ENCODE results near the gene RAVER1. TPM values are rescaled to one million over a fixed set of nuclear protein-coding genes. Genes with fewer than 3 reads are reported as not detected.

RAVER1 gene
- total RNA-seq, 1 experiment from 2014 or later, result 87.7 TPM

DNA sequence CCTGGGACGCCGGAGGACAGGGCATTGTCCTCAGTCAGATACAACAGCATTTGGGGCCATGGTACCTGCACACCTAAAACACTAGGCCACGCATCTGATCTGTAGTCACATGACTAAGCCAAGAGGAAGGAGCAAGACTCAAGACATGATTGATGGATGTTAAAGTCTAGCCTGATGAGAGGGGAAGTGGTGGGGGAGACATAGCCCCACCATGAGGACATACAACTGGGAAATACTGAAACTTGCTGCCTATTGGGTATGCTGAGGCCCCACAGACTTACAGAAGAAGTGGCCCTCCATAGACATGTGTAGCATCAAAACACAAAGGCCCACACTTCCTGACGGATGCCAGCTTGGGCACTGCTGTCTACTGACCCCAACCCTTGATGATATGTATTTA, 47.9 kb downstream of the RAVER1 start:
- DNase-seq (ENCODE audit: low spot score), result no peak
- H3K4me3 ChIP-seq (ENCODE audit: low read depth, low read length, poor library complexity, severe bottlenecking), result no peak overlapping the region
- H3K9me3 ChIP-seq (ENCODE audit: low read depth, low read length, poor library complexity, severe bottlenecking), result no peaks in the 10 kb centered on the region
- ChIA-PET POLR2A (ENCODE audit: low non-redundant PET) (no interaction called here), CTCF (interaction anchor here (0.6 kb wide), 1 partner anchor 285 kb away, joined by 10 read pairs; no protein-coding TSS in a partner anchor)
- BruUV-seq (replicated peaks), result no TSS peak
- peaks cover 33% of the 10 kb centered on the region for H3K4me1 ChIP-seq (ENCODE audit: insufficient read depth, low read length, poor library complexity, severe bottlenecking)
- H3K27me3 ChIP-seq (replicated peaks; ENCODE audit: insufficient read depth, low read depth, low read length, poor library complexity), result no peaks in the 10 kb centered on the region
- TF ChIP-seq EZH2 (IDR thresholded peaks at IDR 0.05; ENCODE audit: borderline replicate concordance, low read depth, low read length, poor library complexity, severe bottlenecking), result no peak
- TF ChIP-seq, protein P1, sequence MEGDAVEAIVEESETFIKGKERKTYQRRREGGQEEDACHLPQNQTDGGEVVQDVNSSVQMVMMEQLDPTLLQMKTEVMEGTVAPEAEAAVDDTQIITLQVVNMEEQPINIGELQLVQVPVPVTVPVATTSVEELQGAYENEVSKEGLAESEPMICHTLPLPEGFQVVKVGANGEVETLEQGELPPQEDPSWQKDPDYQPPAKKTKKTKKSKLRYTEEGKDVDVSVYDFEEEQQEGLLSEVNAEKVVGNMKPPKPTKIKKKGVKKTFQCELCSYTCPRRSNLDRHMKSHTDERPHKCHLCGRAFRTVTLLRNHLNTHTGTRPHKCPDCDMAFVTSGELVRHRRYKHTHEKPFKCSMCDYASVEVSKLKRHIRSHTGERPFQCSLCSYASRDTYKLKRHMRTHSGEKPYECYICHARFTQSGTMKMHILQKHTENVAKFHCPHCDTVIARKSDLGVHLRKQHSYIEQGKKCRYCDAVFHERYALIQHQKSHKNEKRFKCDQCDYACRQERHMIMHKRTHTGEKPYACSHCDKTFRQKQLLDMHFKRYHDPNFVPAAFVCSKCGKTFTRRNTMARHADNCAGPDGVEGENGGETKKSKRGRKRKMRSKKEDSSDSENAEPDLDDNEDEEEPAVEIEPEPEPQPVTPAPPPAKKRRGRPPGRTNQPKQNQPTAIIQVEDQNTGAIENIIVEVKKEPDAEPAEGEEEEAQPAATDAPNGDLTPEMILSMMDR (conservative IDR thresholded peaks at IDR 0.05; ENCODE audit: low read depth, low read length), result no peak
- H3K36me3 ChIP-seq (ENCODE audit: insufficient read depth, low read length, poor library complexity, severe bottlenecking), result no peaks in the 10 kb centered on the region
- H3K27ac ChIP-seq (ENCODE audit: low read depth, low read length, poor library complexity, severe bottlenecking), result no peak overlapping the region
- intact Hi-C loops (cut with micrococcal nuclease; ENCODE audit: unreplicated experiment), result no loop called here

DNA sequence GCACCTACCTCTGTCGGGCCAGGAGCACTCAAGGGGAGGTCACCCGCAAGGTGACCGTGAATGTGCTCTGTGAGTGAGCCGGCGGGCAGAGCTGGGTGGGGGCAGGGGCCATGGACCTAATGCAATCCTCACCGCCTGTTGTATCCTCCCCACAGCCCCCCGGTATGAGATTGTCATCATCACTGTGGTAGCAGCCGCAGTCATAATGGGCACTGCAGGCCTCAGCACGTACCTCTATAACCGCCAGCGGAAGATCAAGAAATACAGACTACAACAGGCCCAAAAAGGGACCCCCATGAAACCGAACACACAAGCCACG, 48.4 kb downstream of the RAVER1 start:
- ChIA-PET CTCF (no interaction called here), POLR2A (ENCODE audit: low non-redundant PET) (no interaction called here)
- DNase-seq (ENCODE audit: low spot score), result no peak
- Histone ChIP-seq H3K27ac (ENCODE audit: low read depth, low read length, poor library complexity, severe bottlenecking) (no peak overlapping the region), H3K27me3 (replicated peaks; ENCODE audit: insufficient read depth, low read depth, low read length, poor library complexity) (no peaks in the 10 kb centered on the region), H3K36me3 (ENCODE audit: insufficient read depth, low read length, poor library complexity, severe bottlenecking) (no peaks in the 10 kb centered on the region), H3K4me1 (ENCODE audit: insufficient read depth, low read length, poor library complexity, severe bottlenecking) (peaks cover 28% of the 10 kb centered on the region), H3K4me3 (ENCODE audit: low read depth, low read length, poor library complexity, severe bottlenecking) (no peak overlapping the region), H3K9me3 (ENCODE audit: low read depth, low read length, poor library complexity, severe bottlenecking) (no peaks in the 10 kb centered on the region)
- TF ChIP-seq, protein P1 (conservative IDR thresholded peaks at IDR 0.05; ENCODE audit: low read depth, low read length), result no peak
- TF ChIP-seq EZH2 (IDR thresholded peaks at IDR 0.05; ENCODE audit: borderline replicate concordance, low read depth, low read length, poor library complexity, severe bottlenecking), result no peak
- intact Hi-C loops (cut with micrococcal nuclease; ENCODE audit: unreplicated experiment), result no loop called here
- BruUV-seq (replicated peaks), result no TSS peak

DNA sequence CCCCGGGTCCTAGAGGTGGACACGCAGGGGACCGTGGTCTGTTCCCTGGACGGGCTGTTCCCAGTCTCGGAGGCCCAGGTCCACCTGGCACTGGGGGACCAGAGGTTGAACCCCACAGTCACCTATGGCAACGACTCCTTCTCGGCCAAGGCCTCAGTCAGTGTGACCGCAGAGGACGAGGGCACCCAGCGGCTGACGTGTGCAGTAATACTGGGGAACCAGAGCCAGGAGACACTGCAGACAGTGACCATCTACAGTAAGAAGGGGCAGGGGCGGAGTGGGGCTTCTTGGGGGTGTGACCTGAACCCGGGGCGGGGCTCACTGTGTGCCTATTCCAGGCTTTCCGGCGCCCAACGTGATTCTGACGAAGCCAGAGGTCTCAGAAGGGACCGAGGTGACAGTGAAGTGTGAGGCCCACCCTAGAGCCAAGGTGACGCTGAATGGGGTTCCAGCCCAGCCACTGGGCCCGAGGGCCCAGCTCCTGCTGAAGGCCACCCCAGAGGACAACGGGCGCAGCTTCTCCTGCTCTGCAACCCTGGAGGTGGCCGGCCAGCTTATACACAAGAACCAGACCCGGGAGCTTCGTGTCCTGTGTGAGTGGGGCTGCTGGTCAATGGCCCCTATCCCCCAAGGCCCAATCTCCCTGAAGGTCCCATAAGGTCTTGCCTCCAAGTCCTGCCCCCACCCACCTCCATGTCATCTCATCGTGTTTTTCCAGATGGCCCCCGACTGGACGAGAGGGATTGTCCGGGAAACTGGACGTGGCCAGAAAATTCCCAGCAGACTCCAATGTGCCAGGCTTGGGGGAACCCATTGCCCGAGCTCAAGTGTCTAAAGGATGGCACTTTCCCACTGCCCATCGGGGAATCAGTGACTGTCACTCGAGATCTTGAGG, 49.0 kb downstream of the RAVER1 start:
- Histone ChIP-seq H3K4me1 (ENCODE audit: insufficient read depth, low read length, poor library complexity, severe bottlenecking) (peaks cover 26% of the 10 kb centered on the region), H3K27ac (ENCODE audit: low read depth, low read length, poor library complexity, severe bottlenecking) (no peak overlapping the region), H3K27me3 (replicated peaks; ENCODE audit: insufficient read depth, low read depth, low read length, poor library complexity) (no peaks in the 10 kb centered on the region), H3K4me3 (ENCODE audit: low read depth, low read length, poor library complexity, severe bottlenecking) (no peak overlapping the region), H3K9me3 (ENCODE audit: low read depth, low read length, poor library complexity, severe bottlenecking) (no peaks in the 10 kb centered on the region), H3K36me3 (ENCODE audit: insufficient read depth, low read length, poor library complexity, severe bottlenecking) (no peaks in the 10 kb centered on the region)
- no peak for DNase-seq (ENCODE audit: low spot score)
- ChIA-PET CTCF (no interaction called here), POLR2A (ENCODE audit: low non-redundant PET) (no interaction called here)
- no TSS peak for BruUV-seq (replicated peaks)
- intact Hi-C loops (cut with micrococcal nuclease; ENCODE audit: unreplicated experiment), result no loop called here
- no peak for TF ChIP-seq EZH2 (IDR thresholded peaks at IDR 0.05; ENCODE audit: borderline replicate concordance, low read depth, low read length, poor library complexity, severe bottlenecking)
- TF ChIP-seq, protein P1 (conservative IDR thresholded peaks at IDR 0.05; ENCODE audit: low read depth, low read length), result no peak

Data from A673 (cell line).